Measurements from ENCODE around the gene SLC17A7. TPM values are rescaled to one million over a fixed set of nuclear protein-coding genes. Genes with fewer than 3 reads are reported as not detected.

SLC17A7 gene
- total and polyA plus RNA-seq, 2 donors (not counting 1 experiment from before 2014, with no cell fraction given) = 0.60 to 0.89 TPM

- Histone ChIP-seq H3K27me3 (replicated peaks in 1 of 4; ENCODE audit: control extremely low read depth in 1 of 4, control insufficient read depth in 3 of 4, insufficient read depth in 4 of 4, low read length in 3 of 4) (no peaks in the 10 kb centered on the region), H2AFZ (ENCODE audit: insufficient read depth, low read depth, low read length, poor library complexity, severe bottlenecking) (no peak overlapping the region), H3K79me2 (ENCODE audit: control insufficient read depth, insufficient read depth, low read length) (peaks cover 6% of the 10 kb centered on the region), H3K9me3 (ENCODE audit: control extremely low read depth in 1 of 3, control insufficient read depth in 2 of 3, insufficient read depth in 1 of 3, low read length in 2 of 3) (peaks cover 0 to 17% (median 0%) of the 10 kb centered on the region in 3 donors), H3K36me3 (replicated peaks in 1 of 2; ENCODE audit: control extremely low read depth in 1 of 2, control insufficient read depth in 1 of 2, extremely low read depth in 1 of 2, insufficient read depth in 2 of 2, low read length in 1 of 2) (peaks cover 0 to 43% of the 10 kb centered on the region in 2 experiments), H3K4me2 (replicated peaks; ENCODE audit: low read depth, low read length, poor library complexity, severe bottlenecking) (no peak overlapping the region), H4K20me1 (ENCODE audit: control insufficient read depth, insufficient read depth, low read length, poor library complexity, severe bottlenecking) (peaks cover 6% of the 10 kb centered on the region), H3K27ac (ENCODE audit: low read length in 2 of 2) (peak overlapping the region; percentile 6 to 50), H3K4me3 (ENCODE audit: control extremely low read depth in 1 of 5, extremely low read depth in 1 of 5, insufficient read depth in 1 of 5, low read depth in 2 of 5, low read length in 4 of 5) (no peak overlapping the region), H3K9ac (ENCODE audit: low read length) (no peak overlapping the region), H3K4me1 (ENCODE audit: control insufficient read depth in 2 of 2, insufficient read depth in 2 of 2, low read length in 2 of 2) (peaks cover 18 to 25% of the 10 kb centered on the region in 2 donors)
- no peak for DNase-seq
- no peaks in the 10 kb centered on the region for H3K27me3 Mint-ChIP-seq
- ATAC-seq (ENCODE audit: low read depth) = no peak
- TF ChIP-seq CTCF (IDR thresholded peaks at IDR 0.05) = no peak
- no peak for TF ChIP-seq EZH2 (IDR thresholded peaks at IDR 0.05; ENCODE audit: borderline replicate concordance, insufficient read depth, low read depth, low read length, poor library complexity, severe bottlenecking)
- intact Hi-C loops (cut with micrococcal nuclease) = no loop called here
- H3K4me1 Mint-ChIP-seq = peaks cover 18% of the 10 kb centered on the region
- H3K27ac Mint-ChIP-seq = peak overlapping the region; percentile 37
- CTCF ChIA-PET = interaction anchor here (1.4 kb wide), 1 partner anchor 13 kb away, joined by 4 read pairs; the partner anchor contains the start of gene PIH1D1
- H3K4me3 Mint-ChIP-seq = no peak overlapping the region
- WGBS (ENCODE audit: insufficient coverage) = 96% methylated on average over 3 of the region's 3 CpGs
- POLR2A ChIA-PET = interaction anchor here (0.5 to 1.7 kb wide), 3 partner anchors 11 to 14 kb away, joined by 3 to 7 read pairs (median 3); partner anchors contain the start of gene ALDH16A1
- no peaks in the 10 kb centered on the region for H3K9me3 Mint-ChIP-seq (ENCODE audit: insufficient read depth)
These were observed 24.0 kb upstream of the SLC17A7 start for GRCh38 chr19:49465371-49465770.

- peaks cover 0 to 55% of the 10 kb centered on the region in 2 experiments for H3K36me3 ChIP-seq (replicated peaks in 1 of 2; ENCODE audit: control extremely low read depth in 1 of 2, control insufficient read depth in 1 of 2, extremely low read depth in 1 of 2, insufficient read depth in 2 of 2, low read length in 1 of 2)
- TF ChIP-seq EZH2 (IDR thresholded peaks at IDR 0.05; ENCODE audit: borderline replicate concordance, insufficient read depth, low read depth, low read length, poor library complexity, severe bottlenecking) (no peak), CTCF (IDR thresholded peaks at IDR 0.05) (no peak)
- no peaks in the 10 kb centered on the region for H3K27me3 ChIP-seq (replicated peaks in 1 of 4; ENCODE audit: control extremely low read depth in 1 of 4, control insufficient read depth in 3 of 4, insufficient read depth in 4 of 4, low read length in 3 of 4)
- peaks cover 9 to 12% of the 10 kb centered on the region in 2 donors for H3K4me1 ChIP-seq (ENCODE audit: control insufficient read depth in 2 of 2, insufficient read depth in 2 of 2, low read length in 2 of 2)
- peaks cover 0 to 5% (median 0%) of the 10 kb centered on the region in 3 donors for H3K9me3 ChIP-seq (ENCODE audit: control extremely low read depth in 1 of 3, control insufficient read depth in 2 of 3, insufficient read depth in 1 of 3, low read length in 2 of 3)
- ChIA-PET CTCF (no interaction called here), POLR2A (no interaction called here)
- H3K27ac Mint-ChIP-seq = no peak overlapping the region
- no peak overlapping the region for H3K9ac ChIP-seq (ENCODE audit: low read length)
- DNase-seq (no peak), ATAC-seq (ENCODE audit: low read depth) (no peak)
- no peaks in the 10 kb centered on the region for H3K9me3 Mint-ChIP-seq (ENCODE audit: insufficient read depth)
- H3K27ac ChIP-seq (ENCODE audit: low read length in 2 of 2) = no peak overlapping the region
- H4K20me1 ChIP-seq (ENCODE audit: control insufficient read depth, insufficient read depth, low read length, poor library complexity, severe bottlenecking) = peaks cover 19% of the 10 kb centered on the region
- no peak overlapping the region for H3K4me3 ChIP-seq (ENCODE audit: control extremely low read depth in 1 of 5, extremely low read depth in 1 of 5, insufficient read depth in 1 of 5, low read depth in 2 of 5, low read length in 4 of 5)
- H3K4me2 ChIP-seq (replicated peaks; ENCODE audit: low read depth, low read length, poor library complexity, severe bottlenecking) = no peak overlapping the region
- no peak overlapping the region for H2AFZ ChIP-seq (ENCODE audit: insufficient read depth, low read depth, low read length, poor library complexity, severe bottlenecking)
- H3K79me2 ChIP-seq (ENCODE audit: control insufficient read depth, insufficient read depth, low read length) = peaks cover 17% of the 10 kb centered on the region
- 97% methylated on average over 35 of the region's 39 CpGs for WGBS (ENCODE audit: insufficient coverage)
- no peaks in the 10 kb centered on the region for H3K27me3 Mint-ChIP-seq
- H3K4me1 Mint-ChIP-seq = peaks cover 10% of the 10 kb centered on the region
- intact Hi-C loops (cut with micrococcal nuclease) = no loop called here
- H3K4me3 Mint-ChIP-seq = no peak overlapping the region
These were observed 22.8 kb upstream of the SLC17A7 start for GRCh38 chr19:49463960-49464740.
